ENCODE data around the gene EBF4.

- TF ChIP-seq CTCF (conservative IDR thresholded peaks at IDR 0.05) (no peak), ZFX (IDR thresholded peaks at IDR 0.05) (no peak)
Measured at GRCh38 chr20:2709205-2709981, 16.8 kb downstream of the EBF4 start.

All from C4-2B (cell line).